HG03520 (cell line): ENCODE measurements around the gene TMEM151A.
"Not testable (repeated sequence)": the region's sequence is repeated elsewhere in the genome, so short reads cannot be mapped to it uniquely, and the experiment has no call there.

Experiments
- ATAC-seq: cut with Tn5 transposase; IDR thresholded peaks from one replicate; pipeline ENCODE4 v1.9.1; 2021; ENCODE audit warnings: mild to moderate bottlenecking, moderate library complexity; ENCODE audit not compliant: unreplicated experiment

TMEM151A gene

DNA sequence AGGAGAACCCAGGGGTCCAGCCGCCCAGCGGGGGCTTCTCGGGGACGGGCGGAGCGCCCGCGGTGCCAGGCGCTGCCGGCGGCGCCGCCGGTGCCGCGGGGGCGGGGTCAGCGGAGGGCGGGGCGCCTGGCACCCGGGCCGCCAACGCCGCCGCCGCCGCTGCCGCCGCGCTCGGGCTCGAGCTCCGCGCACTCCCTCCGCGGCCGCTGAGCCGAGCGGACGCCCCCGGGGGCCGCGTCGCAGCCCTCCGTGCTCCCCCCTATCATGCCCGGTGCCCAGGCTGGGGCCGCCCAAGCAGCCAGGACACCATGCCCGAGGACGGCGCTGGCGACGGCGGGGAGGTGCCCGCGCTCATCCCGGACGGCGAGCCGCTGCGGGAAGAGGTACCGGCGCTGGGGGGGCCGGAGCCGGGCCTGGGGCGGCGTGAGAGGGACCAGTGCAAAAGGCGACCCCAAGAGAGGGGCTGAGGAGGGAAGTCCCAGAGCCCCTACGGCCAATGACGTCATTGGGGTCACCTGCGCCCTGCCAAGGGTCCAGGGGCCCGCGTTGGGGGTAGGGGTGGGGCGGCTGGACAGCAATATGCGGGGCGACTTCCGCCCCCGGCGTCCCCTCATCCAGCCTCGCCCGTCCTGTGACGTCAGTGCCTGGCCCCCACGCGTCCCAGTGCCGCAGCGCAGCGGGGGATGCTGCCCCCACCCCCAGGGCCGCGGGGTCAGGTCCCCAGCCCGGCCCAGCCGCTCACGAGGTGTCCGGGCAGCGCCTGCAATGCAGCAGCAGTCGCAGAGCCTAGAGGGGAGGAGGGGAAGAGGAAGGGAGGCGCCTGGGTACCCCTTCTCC is at the start of gene TMEM151A:
TMEM151A (plus strand) TSS at position 189 of the 837 bp plus-strand sequence; CDS start at position 309, 120 bp downstream.
- ATAC-seq, result no peak

DNA sequence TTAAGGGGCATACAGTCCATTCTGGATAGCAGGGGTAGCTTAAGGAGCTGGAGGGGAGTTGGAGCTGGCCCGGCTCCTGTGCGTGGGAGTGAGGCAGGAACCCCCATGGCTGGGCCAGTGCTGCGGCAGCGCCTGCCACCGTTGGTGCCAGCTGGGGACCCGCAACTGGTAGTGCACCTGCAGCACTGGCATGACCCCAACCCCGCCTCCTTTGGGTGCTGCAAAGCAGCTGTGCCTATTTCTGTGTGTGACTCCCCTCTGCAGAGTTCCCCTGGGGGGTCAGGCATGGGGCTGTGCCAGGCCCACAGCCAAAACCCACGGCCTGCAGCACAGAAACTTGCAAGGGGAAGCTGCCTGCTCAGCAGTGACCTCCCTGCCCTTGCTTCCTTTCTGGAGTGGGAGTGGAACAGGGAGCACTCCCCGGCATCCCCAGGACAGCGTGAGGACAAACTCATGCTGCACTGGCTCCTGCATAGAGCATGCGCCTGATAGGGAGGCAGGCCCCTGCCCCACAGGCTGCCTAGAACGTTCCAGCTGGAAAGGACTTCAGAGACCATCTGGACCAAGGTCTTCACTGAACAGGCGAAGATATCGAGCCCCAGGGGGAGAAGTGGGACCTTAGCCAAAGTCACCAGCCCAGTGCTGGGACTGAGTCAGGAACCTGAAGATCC is 49.5 kb upstream of the TMEM151A start:
- ATAC-seq, result no peak

DNA sequence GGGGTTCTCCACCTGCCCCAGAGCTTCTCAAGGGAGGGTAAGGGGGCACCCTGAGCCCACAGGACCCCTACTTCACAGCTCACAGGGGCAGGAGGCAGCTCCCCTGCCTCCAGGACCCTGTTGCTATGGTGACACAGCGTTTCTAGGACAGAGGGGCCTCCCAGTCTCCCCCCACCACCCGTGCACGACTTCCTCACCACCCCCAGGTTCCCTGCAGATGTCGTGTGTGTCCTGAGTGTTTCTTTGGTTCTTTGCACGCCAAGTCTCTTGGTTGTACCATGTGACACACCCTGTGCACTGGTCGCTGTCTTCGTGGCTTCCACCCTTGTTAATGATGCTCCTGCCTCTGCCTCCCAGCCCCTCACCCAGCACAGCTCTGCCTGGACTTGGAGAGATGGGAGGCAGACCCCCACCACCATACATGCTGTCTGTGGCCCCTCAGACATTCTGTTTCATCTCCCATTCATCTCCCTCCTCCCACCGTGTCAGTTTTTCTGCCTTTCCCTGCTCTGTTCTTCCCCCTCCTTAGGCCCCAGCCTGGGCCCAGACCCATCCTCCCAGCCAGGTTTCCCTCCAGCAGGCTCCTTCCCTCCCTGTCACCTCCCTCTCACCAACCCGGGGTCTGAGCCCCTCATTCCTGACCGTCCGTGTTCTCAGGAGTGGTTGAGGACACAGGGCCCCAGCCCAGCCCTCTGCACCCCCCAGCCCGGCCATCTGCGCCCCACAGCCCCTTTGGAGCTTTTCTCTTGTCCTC is 47.7 kb upstream of the TMEM151A start:
- no peak for ATAC-seq

DNA sequence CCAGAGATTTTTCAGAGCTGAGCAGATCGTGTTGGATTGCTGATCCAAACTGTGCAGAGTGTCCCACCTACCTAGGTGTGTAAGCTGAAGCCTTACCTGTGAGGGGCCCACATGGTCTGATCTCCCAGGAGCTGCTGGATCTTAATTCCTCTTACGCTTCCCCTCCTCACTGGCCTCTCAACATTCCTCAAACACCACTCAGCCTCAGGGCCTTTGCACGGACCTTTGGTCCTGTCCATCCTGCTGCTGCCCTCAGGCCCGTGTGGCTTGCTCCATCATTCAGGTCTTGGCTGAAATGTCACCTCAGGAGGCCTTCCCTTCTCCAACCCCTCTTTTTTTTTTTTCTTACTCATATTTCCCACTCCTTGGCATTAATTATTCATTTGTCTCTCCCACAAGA is 44.4 kb upstream of the TMEM151A start:
- ATAC-seq, result no peak

DNA sequence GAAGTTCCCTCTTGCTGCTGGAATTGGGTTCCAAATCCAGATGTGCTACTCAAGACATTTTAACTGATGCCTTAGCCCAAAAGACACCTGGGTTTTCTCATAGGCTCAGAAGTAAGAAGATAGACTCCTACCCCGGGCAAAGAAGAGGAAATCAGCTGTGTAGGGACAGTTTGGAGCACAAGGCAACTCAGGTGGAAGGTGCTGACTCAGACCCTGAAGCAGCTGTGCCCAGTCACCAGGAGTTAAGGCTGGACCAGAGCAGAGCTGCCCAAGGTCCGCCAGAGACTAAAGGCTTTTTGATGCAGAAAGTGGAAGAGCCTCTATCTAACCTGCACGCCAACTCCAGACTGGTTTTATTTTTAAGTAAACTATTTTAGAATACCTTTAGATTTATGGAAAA is 43.9 kb upstream of the TMEM151A start:
- no peak for ATAC-seq

DNA sequence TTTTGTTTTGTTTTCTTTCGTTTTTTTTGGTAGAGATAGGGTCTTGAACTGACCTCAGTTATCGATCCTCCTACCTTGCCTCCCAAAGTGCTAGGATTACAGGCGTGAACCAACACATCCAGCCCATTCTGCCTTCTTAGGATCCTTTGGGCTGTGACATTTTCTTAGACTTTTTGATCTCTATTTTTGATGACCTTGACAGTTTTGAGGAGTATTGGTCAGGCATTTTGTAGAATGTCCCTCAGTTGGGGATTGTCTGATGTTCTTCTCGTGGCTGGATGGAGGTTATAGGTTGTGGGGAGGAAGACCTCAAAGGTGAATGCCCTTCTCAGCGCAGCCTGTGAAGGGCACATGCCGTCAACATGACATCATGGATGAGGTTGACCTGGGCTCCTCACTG is 42.8 kb upstream of the TMEM151A start:
- no peak for ATAC-seq

DNA sequence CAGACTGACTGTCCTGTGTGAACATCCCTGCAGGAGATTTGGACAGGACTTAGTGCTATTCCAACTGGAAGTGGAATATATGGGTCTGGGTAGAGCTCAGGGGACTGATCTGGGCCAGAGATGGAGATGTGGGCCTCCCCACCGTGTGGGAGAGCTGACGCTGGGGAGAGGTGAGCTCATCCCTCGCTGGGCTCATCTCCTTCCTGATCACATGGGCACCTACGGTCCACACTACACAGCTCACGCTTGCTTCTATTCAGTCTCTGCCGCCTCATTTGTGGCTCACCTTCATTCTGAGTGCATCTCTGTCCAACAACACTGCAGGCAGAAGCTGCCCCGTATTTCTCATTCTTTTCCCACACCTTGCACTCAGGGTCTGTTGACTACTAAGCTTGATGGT is 39.9 kb upstream of the TMEM151A start:
- no peak for ATAC-seq

DNA sequence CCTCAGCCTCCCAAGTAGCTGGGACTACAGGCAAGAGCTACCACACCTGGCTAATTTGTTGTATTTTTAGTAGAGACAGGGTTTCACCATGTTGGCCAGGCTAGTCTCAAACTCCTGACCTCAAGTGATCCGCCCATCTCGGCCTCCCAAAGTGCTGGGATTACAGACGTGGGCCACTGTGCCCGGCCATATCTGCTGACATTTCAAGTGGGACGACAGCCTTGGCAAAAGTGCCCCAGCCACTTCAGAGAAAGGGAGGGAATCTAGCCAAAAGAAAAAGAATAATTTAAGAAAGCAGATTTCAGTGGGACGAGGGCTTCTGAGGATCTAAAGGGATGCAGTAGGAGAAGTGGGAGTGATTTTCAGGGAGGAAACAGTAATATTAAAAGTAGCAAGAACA is 38.6 kb upstream of the TMEM151A start:
- not testable (repeated sequence) for ATAC-seq

DNA sequence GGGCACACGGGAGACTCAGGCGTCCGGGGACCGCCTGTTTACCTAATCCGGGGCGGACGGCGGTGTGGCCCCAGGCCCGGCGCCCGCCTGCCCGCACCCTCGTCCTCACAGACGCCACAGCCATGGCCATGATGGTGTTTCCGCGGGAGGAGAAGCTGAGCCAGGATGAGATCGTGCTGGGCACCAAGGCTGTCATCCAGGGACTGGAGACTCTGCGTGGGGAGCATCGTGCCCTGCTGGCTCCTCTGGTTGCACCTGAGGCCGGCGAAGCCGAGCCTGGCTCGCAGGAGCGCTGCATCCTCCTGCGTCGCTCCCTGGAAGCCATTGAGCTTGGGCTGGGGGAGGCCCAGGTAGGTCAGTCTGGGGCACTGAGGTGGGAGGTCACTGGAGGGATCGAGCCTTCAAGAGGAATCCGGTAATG is 33.2 kb upstream of the TMEM151A start:
- ATAC-seq, result peak; percentile 4

DNA sequence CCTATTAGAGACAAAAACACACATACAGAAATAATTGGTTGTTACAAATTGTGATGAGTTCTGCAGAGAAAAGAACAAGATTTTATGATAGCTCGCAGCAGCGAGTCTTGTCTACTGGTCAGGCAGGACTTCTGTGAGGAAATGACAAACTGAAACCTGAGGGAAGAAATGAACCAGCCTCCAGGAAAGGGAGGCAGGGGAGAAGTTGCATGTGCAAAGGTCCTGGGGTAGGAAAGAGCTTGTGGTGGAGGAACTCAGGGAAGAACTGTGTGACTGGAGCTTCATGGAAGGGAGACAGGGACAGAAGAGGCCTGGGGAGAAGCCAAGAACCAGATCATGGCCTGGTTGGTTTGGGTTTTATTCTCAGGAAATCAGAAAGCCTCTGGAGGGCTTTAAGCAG is 32.5 kb upstream of the TMEM151A start:
- ATAC-seq, result no peak

DNA sequence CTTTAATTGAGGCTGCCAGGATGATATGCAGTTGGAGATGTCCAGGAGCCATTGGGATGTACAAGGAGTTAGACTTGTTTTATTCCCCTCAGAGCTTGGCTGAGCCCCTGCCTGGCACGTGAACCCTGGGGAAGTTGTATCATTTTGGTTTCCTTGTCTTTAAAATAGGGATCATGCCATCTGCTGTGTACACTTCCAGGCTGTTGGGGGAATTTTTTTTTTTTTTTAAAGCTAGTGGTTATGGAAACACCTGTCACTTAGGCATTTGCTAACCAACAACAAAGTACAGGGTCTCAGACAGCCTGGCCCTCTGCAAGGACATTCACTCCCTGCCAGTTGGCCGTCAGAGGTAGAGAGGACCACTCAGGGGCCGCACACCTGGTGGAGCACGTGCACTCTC is 31.7 kb upstream of the TMEM151A start:
- no peak for ATAC-seq

DNA sequence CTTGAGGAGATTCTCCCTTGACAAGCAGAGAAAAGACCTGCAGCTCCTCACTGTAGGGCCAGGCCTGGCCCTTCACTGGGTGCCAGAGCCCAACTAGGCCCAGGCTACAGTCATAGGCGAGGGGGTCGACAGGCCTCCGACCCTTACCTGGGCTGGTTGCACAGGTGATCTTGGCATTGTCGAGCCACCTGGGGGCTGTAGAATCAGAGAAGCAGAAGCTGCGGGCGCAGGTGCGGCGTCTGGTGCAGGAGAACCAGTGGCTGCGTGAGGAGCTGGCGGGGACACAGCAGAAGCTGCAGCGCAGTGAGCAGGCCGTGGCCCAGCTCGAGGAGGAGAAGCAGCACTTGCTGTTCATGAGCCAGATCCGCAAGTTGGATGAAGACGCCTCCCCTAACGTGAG is 30.1 kb upstream of the TMEM151A start:
- ATAC-seq, result no peak

DNA sequence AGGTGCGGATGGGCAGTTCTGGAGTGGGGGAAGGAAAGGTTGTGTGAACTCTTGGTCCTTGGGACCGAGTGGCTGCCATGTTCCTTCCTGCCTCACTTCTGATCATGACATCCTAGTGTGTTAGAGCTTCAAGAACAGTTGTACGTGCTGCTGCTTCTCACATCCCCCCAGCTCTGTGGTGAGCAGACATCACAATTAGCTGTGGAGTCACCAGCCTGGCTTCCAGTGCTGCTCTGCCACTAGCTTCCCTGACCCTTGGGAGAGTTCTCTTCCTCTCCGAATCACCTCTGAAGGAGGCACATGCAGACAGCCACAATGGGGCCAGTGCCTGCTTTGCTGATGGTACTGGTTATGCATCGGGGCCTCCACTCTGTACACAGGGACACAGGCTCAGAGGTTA is 29.5 kb upstream of the TMEM151A start:
- ATAC-seq, result no peak

DNA sequence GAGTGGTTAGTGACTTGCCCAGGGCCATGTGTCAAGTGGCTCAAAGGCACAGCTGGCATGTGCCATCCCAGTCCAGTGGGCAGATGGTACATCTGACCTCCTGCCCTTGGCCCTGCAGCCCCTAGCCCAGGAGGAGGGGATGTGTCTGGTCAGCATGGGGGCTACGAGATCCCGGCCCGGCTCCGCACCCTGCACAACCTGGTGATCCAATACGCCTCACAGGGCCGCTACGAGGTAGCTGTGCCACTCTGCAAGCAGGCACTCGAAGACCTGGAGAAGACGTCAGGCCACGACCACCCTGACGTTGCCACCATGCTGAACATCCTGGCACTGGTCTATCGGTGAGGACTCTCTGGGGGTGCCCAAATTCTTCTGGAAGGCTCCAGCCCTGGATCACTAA is 29.0 kb upstream of the TMEM151A start:
- ATAC-seq, result no peak

DNA sequence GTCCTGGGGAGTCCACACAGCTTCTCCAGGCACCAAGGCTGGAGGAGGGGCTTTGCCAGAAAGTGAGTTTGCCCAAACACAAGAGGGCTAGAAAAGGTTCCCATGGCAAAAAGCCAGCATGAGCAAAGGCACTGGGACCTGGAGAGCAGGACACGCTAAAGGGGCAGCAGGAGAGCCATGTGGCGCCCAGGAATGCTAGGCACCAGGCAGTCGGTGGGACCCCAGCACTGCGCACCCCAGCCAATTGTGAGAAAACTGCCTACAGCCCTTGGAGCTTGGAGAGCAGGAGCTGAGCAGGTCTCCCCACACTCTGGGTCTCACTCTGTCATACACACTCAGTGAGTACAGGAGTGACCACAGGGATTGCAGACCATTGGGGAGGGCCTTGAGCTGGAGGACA is 28.5 kb upstream of the TMEM151A start:
- ATAC-seq, result no peak

DNA sequence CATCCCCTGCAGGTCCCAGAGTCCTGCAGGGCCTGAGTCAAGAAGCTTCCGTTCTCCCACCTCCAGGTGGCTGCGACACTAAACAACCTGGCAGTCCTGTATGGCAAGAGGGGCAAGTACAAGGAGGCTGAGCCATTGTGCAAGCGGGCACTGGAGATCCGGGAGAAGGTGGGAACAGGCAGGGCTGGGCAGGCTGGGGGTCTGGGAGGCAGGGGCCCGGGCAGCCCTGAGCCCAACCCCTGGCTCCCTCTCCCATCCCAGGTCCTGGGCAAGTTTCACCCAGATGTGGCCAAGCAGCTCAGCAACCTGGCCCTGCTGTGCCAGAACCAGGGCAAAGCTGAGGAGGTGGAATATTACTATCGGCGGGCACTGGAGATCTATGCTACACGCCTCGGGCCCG is 27.9 kb upstream of the TMEM151A start:
- no peak for ATAC-seq

DNA sequence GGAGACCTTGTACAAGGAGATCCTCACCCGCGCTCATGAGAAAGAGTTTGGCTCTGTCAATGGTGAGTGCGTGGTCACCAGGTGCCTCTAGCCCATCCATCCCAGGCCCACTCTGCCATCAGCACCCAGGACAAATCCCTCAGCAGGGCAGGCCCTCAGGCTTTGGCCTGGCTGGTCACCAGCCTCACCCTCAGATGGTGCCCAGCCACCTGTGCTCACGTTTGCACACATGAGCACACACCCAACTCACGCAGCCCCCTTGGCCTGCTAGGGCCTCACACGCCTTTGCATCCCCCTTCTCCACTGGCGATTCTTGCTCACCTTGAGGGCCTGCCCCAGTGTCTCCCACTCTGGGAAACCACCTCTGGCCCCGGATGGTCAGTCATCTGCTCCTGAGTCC is 27.3 kb upstream of the TMEM151A start:
- ATAC-seq, result no peak

DNA sequence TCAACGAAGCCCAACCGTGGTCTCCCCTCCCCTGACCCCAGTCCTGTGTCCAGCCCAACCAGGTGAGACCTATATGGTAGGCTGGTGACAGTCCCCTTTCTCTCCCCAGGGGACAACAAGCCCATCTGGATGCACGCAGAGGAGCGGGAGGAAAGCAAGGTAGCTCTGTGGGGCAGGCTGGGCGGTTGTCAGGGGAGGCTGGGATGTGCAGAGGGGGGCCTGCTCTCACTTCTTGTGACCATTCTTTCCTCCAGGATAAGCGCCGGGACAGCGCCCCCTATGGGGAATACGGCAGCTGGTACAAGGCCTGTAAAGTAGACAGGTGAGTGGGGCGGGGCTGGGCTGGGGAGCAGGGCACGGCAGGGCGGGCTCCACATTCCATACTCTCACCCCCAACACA is 26.8 kb upstream of the TMEM151A start:
- ATAC-seq, result no peak

DNA sequence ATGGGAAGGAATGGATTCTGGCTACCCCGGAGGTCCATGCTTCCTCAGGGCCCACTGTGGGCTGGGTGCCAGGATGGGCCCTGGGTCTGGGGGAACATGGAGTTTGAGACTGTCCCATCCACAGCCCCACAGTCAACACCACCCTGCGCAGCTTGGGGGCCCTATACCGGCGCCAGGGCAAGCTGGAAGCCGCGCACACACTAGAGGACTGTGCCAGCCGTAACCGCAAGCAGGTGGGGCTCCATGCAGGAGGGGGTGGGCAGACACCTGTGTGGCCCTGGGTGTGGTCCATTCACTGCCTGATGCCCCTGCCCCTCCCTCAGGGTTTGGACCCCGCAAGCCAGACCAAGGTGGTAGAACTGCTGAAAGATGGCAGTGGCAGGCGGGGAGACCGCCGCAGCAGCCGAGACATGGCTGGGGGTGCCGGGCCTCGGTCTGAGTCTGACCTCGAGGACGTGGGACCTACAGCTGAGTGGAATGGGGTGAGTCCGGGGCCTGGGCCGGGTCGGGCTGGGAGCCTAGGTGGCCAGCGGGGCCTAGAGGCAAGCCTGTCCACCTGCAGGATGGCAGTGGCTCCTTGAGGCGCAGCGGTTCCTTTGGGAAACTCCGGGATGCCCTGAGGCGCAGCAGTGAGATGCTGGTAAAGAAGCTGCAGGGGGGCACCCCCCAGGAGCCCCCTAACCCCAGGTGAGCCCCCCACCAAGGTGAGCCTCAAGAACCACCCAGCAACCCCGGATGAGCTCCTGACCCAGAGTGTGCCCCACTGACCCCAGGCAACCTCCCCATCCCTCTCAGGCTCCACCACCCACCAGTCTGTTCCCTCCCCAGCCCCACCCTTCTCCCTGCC is 25.9 kb upstream of the TMEM151A start:
- ATAC-seq, result no peak

DNA sequence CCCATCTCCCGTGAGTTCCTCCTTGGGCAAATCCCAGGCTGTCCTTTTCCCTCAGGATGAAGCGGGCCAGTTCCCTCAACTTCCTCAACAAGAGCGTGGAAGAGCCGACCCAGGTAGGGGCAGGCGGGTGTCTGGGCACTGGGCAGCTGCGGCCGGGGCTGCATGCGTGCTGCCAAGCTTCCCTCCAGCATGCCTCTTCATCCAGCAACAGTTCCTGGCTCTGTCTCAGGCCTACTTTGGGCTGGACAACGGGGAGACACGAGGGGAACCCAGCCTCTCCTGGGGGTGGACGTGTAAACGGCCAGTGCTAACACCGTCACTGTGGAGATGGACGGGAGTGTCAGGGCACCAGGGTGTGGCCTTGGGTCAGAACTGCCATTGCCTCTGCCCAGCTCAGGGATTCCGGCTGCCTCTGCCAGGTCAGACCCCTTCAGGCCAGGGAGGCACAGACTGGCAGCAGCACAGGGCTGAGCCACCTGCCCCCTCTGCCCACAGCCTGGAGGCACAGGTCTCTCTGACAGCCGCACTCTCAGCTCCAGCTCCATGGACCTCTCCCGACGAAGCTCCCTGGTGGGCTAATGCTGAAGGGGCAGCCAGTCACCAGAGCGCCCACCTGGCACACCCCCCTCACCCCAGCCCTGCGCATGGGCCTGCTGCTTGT is 25.2 kb upstream of the TMEM151A start:
- no peak for ATAC-seq
